ENCODE measurements around the gene FAM81B.

DNA sequence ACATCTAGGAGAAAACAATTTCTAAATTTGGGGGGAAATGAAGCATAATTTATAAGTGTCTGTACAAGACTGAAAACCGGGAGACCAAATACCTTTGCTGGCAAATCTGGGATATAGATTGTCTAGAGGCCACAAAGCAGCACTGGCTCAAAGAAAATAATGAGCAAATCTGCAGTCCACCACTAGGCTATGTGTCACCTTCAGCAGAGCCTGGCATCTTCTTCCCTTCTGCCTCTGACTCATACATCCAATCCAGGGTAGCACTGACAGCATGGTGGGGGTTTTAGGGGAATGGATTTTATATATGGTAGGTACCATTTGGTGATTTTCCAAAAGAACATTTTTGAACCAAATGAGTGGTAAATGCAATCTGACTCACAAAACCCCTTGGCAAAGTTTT, 12.8 kb downstream of the FAM81B start:
- TF ChIP-seq, protein P1, sequence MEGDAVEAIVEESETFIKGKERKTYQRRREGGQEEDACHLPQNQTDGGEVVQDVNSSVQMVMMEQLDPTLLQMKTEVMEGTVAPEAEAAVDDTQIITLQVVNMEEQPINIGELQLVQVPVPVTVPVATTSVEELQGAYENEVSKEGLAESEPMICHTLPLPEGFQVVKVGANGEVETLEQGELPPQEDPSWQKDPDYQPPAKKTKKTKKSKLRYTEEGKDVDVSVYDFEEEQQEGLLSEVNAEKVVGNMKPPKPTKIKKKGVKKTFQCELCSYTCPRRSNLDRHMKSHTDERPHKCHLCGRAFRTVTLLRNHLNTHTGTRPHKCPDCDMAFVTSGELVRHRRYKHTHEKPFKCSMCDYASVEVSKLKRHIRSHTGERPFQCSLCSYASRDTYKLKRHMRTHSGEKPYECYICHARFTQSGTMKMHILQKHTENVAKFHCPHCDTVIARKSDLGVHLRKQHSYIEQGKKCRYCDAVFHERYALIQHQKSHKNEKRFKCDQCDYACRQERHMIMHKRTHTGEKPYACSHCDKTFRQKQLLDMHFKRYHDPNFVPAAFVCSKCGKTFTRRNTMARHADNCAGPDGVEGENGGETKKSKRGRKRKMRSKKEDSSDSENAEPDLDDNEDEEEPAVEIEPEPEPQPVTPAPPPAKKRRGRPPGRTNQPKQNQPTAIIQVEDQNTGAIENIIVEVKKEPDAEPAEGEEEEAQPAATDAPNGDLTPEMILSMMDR (IDR thresholded peaks at IDR 0.05), result no peak
- TF ChIP-seq POLR2AphosphoS5 (IDR thresholded peaks at IDR 0.05) (no peak), POLR2A (IDR thresholded peaks at IDR 0.05; ENCODE audit: low read depth) (no peak), EP300 (IDR thresholded peaks at IDR 0.05) (no peak)

Measured in esophagus muscularis mucosa (tissue), 4 donors.